Activated CD8-positive, alpha-beta memory T cell treated with anti-CD3 and anti-CD28 coated beads for 4 hours (primary cell): Measurements from ENCODE around the gene FUT6.

Experiments used
- DNase-seq, 2 donors: peaks; one replicate each; pipeline ENCODE4 v3.0.0-alpha.2; 2020; ENCODE audit warnings: low read depth in 2 of 2

FUT6 gene

GRCh38 chr19:5827891-5828660 lies 11.4 kb downstream of the FUT6 start:
- peak; percentile 84 to 94 for DNase-seq

GRCh38 chr19:5827342-5827890 lies 12.1 kb downstream of the FUT6 start:
- no peak for DNase-seq

GRCh38 chr19:5826531-5827341 lies 12.8 kb downstream of the FUT6 start:
- DNase-seq = no peak

GRCh38 chr19:5825178-5825577 lies 14.3 kb downstream of the FUT6 start:
- DNase-seq = no peak

GRCh38 chr19:5824751-5825150 lies 14.8 kb downstream of the FUT6 start:
- no peak for DNase-seq

GRCh38 chr19:5823579-5824281 lies 15.8 kb downstream of the FUT6 start:
- DNase-seq = no peak

DNA sequence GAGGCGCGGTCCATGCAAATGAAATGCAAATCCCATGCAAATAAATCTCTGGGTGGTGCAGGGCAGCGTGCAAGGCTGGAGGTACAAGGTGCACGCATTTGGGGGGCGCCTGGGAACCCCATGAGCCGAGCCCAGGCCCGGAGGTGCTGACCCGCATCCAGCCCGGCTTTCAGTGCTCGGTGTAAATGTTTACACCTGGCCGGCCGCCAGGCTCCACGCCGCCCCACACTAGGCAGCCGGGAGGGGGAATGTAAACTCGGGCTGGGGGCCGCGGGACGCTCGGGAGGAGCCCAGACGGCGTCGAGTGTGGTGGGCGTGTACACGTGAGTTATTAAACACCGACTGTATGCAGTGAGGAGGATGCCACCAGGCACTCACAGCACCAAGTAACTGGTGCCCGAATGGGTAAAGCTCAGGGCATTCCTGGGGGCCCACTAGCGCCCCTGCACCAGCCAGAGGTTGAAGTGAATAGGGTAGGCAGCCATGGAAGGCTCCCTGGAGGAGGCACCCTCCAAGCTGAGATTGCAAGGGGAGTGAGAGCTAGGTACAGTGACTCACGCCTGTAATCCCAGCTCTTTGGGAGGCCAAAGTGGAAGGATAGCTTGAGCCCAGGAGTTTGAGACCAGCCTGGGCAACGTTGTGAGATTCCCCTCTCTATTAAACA lies 17.2 kb downstream of the FUT6 start:
- DNase-seq = no peak

DNA sequence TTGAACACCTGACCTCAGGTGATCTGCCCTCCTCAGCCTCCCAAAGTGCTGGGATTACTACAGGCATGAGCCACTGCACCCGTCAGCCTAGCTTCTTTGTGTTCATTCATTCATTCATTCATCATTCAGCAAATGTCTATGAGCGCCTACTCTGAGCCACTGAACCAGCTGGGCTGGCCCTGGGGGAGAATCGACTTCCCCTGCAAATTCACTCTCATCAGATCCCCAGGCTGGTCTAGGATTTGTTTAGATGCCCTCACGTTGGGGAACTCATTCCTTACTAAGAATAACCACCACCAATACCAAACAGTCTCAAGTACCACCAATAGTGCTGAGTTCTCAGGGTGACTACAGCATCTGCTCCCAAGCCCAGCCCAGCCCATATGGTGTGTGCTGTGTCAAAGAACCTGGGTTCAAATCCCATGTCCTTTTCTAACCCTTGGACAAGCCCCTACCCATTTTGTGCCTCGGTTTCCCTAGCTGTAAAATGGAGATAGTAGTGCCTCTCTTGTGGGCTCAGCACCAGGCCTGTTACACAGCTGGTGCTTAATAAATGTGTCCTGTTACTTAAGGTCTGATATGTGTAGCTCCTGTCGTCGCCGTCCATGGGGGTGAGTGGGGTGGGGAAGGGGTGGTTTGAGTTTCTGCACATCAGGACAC lies 17.9 kb downstream of the FUT6 start:
- no peak for DNase-seq

- DNase-seq = no peak
Observed at GRCh38 chr19:5820785-5821184, 18.7 kb downstream of the FUT6 start.

DNA sequence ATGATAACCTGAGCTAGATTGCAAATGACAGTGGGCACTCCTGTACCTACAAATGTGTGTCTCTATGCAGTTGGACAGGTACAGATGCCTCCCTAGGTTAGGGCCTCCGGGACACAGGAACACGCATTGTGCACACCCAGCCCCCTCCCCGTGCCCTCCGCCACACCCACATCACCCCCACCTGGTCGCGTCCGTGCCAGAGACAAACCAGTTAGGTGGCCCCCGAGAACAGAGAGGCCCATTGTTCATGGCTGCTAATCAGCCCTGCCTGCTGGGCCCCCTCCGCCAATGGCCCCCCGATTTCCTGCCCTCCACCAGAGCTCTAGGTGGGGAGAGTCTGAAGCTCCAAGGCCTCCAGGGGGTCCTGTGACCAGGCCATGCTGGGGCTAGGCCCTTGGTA lies 20.9 kb downstream of the FUT6 start:
- DNase-seq = no peak

DNA sequence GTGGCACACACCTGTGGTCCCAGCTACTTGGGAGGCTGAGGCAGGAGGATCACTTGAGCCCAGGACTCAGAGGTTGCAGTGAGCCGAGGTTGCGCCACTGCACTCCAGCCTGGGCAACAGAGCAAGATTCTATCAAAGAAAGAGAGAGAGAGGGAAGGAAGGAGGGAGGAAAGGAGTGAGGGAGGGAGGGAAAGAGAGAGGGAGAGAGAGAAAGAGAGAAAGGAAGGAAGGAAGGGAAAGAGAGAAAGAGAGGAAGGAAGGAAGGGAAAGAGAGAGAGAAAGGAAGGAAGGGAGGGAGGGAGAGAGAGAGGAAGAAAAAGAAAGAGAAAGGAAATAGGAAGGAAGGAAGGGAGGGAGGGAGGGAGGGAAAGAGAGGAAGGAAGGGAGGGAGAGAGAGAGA lies 22.3 kb downstream of the FUT6 start:
- DNase-seq = no peak

DNA sequence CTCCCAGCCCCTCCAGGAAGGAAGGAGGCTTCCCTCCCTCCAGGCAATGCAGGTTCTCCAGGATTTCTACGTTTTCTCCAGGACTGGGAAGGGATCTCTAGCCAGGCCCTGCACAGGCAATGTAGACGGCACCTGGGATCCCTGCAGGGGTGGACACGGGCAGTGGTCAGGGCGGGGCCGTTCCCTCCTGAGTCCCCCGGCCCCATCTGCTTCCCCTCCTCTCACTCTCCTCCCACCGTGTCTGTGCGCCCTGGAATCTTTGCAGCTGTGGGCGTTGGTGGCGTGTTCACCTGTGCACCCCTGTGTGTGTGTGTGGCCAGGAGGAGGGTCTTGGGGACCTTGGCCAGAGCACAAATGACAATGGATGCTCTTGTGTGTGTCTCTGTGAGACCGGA lies 24.7 kb downstream of the FUT6 start:
- no peak for DNase-seq

DNA sequence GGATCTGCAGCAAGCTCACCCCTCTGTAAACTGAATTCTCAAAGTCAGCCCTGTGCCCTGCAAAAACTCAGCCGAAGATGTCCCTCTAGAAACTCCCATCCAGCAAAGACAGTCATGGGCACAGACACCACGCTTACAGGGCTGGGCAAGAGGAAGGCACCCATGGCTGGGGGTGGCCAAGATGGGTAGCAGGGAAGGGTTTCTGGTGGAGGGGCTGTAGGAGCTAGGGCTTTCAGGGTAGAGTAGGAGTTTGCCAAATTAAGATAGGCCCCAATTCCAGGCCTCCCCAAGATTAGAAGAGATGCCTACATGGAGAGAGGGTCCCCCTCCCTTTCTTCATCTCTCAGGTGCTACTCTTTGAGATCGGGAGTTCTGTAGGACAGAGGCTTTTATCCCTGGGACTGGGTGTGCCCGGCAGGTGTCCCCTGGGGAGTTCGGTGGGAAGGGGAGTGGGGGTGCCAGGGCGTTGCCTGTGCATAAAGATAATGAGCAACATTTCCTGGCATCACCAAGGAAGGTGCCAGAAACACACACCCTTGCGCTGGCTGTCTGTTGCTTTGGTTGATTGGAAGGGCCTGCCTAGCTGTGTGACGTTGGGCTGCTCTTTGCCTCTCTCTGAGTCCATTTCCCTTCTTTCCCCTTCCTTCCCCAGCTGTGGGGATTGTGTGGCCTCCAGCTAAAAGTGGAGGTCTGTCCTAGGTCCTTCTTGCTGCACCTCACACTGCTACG lies 25.2 kb downstream of the FUT6 start:
- no peak for DNase-seq

- DNase-seq = no peak
Observed at GRCh38 chr19:5811117-5811516, 28.4 kb downstream of the FUT6 start.

- DNase-seq = no peak
Observed at GRCh38 chr19:5809469-5809868, 30.0 kb downstream of the FUT6 start.

- DNase-seq = no peak
Observed at GRCh38 chr19:5809053-5809452, 30.4 kb downstream of the FUT6 start.

DNA sequence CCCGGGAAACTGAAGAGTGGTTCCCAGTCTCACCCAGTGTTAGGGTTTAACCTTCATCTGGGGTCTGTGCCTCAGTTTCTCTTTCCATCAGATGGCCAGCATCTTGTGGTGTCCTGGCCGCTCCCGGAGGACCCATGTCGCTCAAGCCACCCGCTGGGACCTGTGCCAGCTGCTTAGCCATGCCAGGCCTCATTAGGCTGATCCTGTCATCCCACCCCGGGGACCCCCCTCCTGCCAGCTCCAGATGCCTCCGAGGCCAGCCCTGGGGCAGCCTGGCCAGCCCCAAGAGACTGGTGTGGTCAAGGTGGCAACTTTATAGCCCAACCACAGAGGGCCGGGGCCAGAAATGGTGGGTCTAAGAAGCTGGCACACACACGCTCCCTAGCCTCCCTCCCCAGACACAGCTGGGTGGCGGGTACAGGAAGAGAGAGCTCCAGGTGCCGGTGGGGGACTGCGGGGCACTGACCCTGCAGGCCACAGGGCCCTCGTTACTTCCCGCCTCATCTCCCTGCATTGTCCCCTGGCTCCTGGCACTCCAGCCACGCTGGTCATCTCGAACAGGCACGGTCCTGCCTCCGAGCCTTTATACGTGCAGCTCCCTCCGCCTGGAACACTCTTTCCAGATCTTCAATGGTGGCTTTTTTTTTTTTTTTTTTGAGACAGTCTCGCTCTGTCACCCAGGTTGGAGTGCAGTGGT lies 31.2 kb downstream of the FUT6 start:
- DNase-seq = no peak

DNA sequence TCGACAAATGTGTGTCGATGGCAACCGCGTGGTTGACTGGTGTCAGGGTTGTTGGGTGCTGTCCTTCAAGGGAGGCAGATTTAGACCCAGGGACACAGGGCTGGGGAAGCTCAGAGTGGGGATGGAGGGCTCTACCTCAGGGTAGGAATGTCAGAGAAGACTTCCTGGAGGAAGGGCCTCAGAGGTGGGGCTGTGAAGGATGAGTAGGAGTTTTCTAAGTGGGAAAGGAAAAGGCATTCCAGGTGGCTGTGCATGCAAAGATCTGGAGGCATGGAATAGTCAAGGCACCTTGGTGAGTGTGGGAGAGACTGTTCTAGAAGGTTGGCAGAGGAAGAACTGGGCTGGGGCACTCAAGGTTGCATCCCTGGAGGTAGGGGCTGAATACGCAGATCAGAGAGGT lies 32.6 kb downstream of the FUT6 start:
- no peak for DNase-seq

- no peak for DNase-seq
Observed at GRCh38 chr19:5806133-5806489, 33.4 kb downstream of the FUT6 start.
